Ovary (tissue), 9 donors: Measurements from ENCODE around the gene AGAP2. TPM values are rescaled to one million over a fixed set of nuclear protein-coding genes. Genes with fewer than 3 reads are reported as not detected.

Experiments
- DNase-seq, 5 donors: peaks; one replicate each; pipeline ENCODE4 v3.0.0-alpha.2; 2019 to 2020
- H3K27ac ChIP-seq, 2 donors: fragments of 200-600 bp; one replicate each; pipeline versions ENCODE4 v1.5.1 to v1.8.0; 2019 to 2022
- H3K27me3 ChIP-seq: fragments of 200-600 bp; one replicate; pipeline ENCODE4 v1.8.0; 2022
- H3K36me3 ChIP-seq: fragments of 200-600 bp; sonication (generic); one replicate; pipeline ENCODE4 v1.5.1; 2019
- H3K4me1 ChIP-seq: one replicate; pipeline ENCODE4 v1.8.1; 2013; ENCODE audit warnings: mild to moderate bottlenecking, moderate library complexity; ENCODE audit not compliant: insufficient read depth
- H3K4me3 ChIP-seq: fragments of 200-600 bp; sonication (generic); one replicate; pipeline ENCODE4 v1.5.1; 2017
- H3K9me3 ChIP-seq, 2 donors: fragments of 200-600 bp in 1 of 2; sonication (generic) in 1 of 2; one replicate each; pipeline versions ENCODE4 v1.5.1 to v1.8.1; 2013 to 2019; ENCODE audit warnings: mild to moderate bottlenecking in 1 of 2, moderate library complexity in 1 of 2
- CTCF ChIP-seq, 3 donors: fragments of 450-650 bp in 2 of 3; fragments of 200-600 bp in 1 of 3; IDR thresholded peaks; one replicate each; pipeline versions ENCODE4 v1.5.1 to v1.8.0; 2016 to 2022; ENCODE audit warnings: antibody characterized with exemption in 3 of 3, mild to moderate bottlenecking in 1 of 3
- EP300 ChIP-seq: sonication (generic); formaldehyde crosslinking; IDR thresholded peaks from one replicate; pipeline ENCODE4 v1.6.1; 2017; ENCODE audit warnings: antibody characterized with exemption
- POLR2A ChIP-seq: fragments of 450-650 bp; IDR thresholded peaks from one replicate; pipeline ENCODE4 v1.6.1; 2017; ENCODE audit warnings: antibody characterized with exemption, mild to moderate bottlenecking, moderate library complexity
- WGBS, 3 donors: extraction: QIAGEN DNeasy Blood & Tissue Kit in 1 of 3; methylation state at CpG; one replicate each; pipeline versions ENCODE4 v1.1.5 to v1.1.7; 2013 to 2017; 5-methylcytosine and 5-hydroxymethylcytosine counted together
- intact Hi-C, 4 donors: fragments of 100-400 bp; cut with DNase I; formaldehyde crosslinking; loops; one replicate each; pipeline versions ENCODE4 v1.11.0 to v1.15.1; 2022 to 2023
- polyA plus RNA-seq, 2 donors: library from polyadenylated mRNA; stranded (reverse); fragments of 200-250 nt in 1 of 2; fragments of 350-450 nt in 1 of 2; fragmentation: Illumina TruSeq in 1 of 2; extraction: RNeasy Lipid Tissue Mini Kit (QIAGEN cat#74804) in 1 of 2; gene quantifications; one replicate each; pipeline ENCODE4 v1.2.3, GENCODE V29; 2013 to 2014
- total RNA-seq, 7 donors: library from RNA; depleted of rRNA in 2 of 7; stranded (reverse); fragments of >200 nt in 2 of 7; fragmentation: NEBNext Ultra II Directional in 3 of 7; extraction: Animal tissue kit (Norgen Biotek cat#: 25700) in 3 of 7; gene quantifications; one replicate each; pipeline versions ENCODE4 v1.1.0 to v1.2.4, GENCODE V29; 2016 to 2023
- donor health status: DM: no; HTN: no; CAD: no; lungs with moderate emphysema.
- donor health status: DM: no; HTN: no; CAD: no.
- donor health status: Bipolar disorder and iron deficiency.
- donor health status: DM: yes; HTN: yes; CAD: no.
- donor health status: DM: no; HTN: no; CAD: no.
- donor health status: DM: yes; HTN: yes; CAD: no.

AGAP2 gene
- total and polyA plus RNA-seq, 9 donors = 0.33 to 1.3 (median 0.60) TPM

- Histone ChIP-seq H3K36me3 (no peaks in the 10 kb centered on the region), H3K4me3 (peak within 1 kb of the TSS; percentile 86), H3K27ac (peak within 1 kb of the TSS; percentile 67 to 85), H3K27me3 (no peaks in the 10 kb centered on the region), H3K4me1 (peaks cover 4% of the 10 kb centered on the region), H3K9me3 (no peaks in the 10 kb centered on the region)
- WGBS, 3 donors = 0 to 1% (median 0%) methylated on average over 28 of the region's 28 CpGs
- intact Hi-C loops = no loop called here
- peak; percentile 94 to 96 (median 95) for DNase-seq
- TF ChIP-seq POLR2A (peak; percentile 69), CTCF (IDR thresholded peaks at IDR 0.05) (no peak), EP300 (no peak)
Observed at GRCh38 chr12:57771873-57772428, 33.4 kb upstream of the AGAP2 start, which contains the start of gene METTL1. Gene METTL1, minus strand, starts transcription at chr12:57772105. Its CDS starts 22 bp downstream, at chr12:57772083.

- H3K9me3 ChIP-seq = no peaks in the 10 kb centered on the region
- no peaks in the 10 kb centered on the region for H3K36me3 ChIP-seq
- 2% methylated on average over 16 of the region's 16 CpGs for WGBS, 3 donors
- peak overlapping the region; percentile 67 to 85 for H3K27ac ChIP-seq
- H3K4me3 ChIP-seq = peak overlapping the region; percentile 86
- H3K27me3 ChIP-seq = no peaks in the 10 kb centered on the region
- TF ChIP-seq EP300 = no peak
- intact Hi-C loops = no loop called here
- peaks cover 8% of the 10 kb centered on the region for H3K4me1 ChIP-seq
- peak; percentile 91 to 95 (median 93) for DNase-seq
Observed at GRCh38 chr12:57771236-57771872, 32.8 kb upstream of the AGAP2 start.

- Histone ChIP-seq H3K36me3 (no peaks in the 10 kb centered on the region), H3K27me3 (no peaks in the 10 kb centered on the region), H3K9me3 (no peaks in the 10 kb centered on the region), H3K27ac (peak overlapping the region in 1 of 2 donors; percentile 85), H3K4me1 (peaks cover 9% of the 10 kb centered on the region), H3K4me3 (no peak overlapping the region)
- no peak for DNase-seq
- no peak for TF ChIP-seq POLR2A
- no peak for TF ChIP-seq EP300
- intact Hi-C loops = no loop called here
- WGBS, 3 donors = 80 to 89% (median 83%) methylated on average over 4 of the region's 4 CpGs
Observed at GRCh38 chr12:57770734-57771133, 32.2 kb upstream of the AGAP2 start.

GRCh38 chr12:57769594-57769993 is 31.1 kb upstream of the AGAP2 start:
- Histone ChIP-seq H3K27me3 (no peaks in the 10 kb centered on the region), H3K9me3 (no peaks in the 10 kb centered on the region), H3K4me1 (peaks cover 14% of the 10 kb centered on the region), H3K36me3 (no peaks in the 10 kb centered on the region), H3K4me3 (no peak overlapping the region), H3K27ac (no peak overlapping the region)
- WGBS, 3 donors = 94 to 96% (median 95%) methylated on average over 11 of the region's 11 CpGs
- DNase-seq = no peak
- intact Hi-C loops = no loop called here
- no peak for TF ChIP-seq CTCF (IDR thresholded peaks at IDR 0.05)
- no peak for TF ChIP-seq EP300
- no peak for TF ChIP-seq POLR2A

GRCh38 chr12:57767876-57768275 is 29.3 kb upstream of the AGAP2 start:
- Histone ChIP-seq H3K27me3 (no peaks in the 10 kb centered on the region), H3K9me3 (no peaks in the 10 kb centered on the region), H3K27ac (no peak overlapping the region), H3K4me3 (no peak overlapping the region), H3K4me1 (peaks cover 14% of the 10 kb centered on the region), H3K36me3 (no peaks in the 10 kb centered on the region)
- intact Hi-C loops = no loop called here
- 83 to 88% (median 87%) methylated on average over 3 of the region's 3 CpGs for WGBS, 3 donors
- DNase-seq = no peak
- TF ChIP-seq POLR2A (no peak), EP300 (no peak), CTCF (IDR thresholded peaks at IDR 0.05) (no peak)
